HepG2 (cell line): ENCODE measurements around the gene ANKRD12. TPM values are rescaled to one million over a fixed set of nuclear protein-coding genes. Genes with fewer than 3 reads are reported as not detected.

ENCODE experiments used
- CERS6 ChIP-seq: sonication (generic); formaldehyde crosslinking; IDR thresholded peaks from 2 replicates; pipeline ENCODE4 v1.5.0; 2020; ENCODE audit warnings: missing genetic modification reagents
- CSRNP2 ChIP-seq: sonication (generic); formaldehyde crosslinking; conservative IDR thresholded peaks from 2 replicates; pipeline ENCODE4 v1.8.0; 2022; ENCODE audit warnings: low read depth, missing genetic modification reagents
- DR1 ChIP-seq: sonication (generic); formaldehyde crosslinking; IDR thresholded peaks from 2 replicates; pipeline ENCODE4 v1.8.0; 2021; ENCODE audit warnings: mild to moderate bottlenecking, missing genetic modification reagents, inconsistent platforms
- FUBP1 ChIP-seq: sonication (generic); formaldehyde crosslinking; IDR thresholded peaks from 2 replicates; pipeline ENCODE4 v1.5.1; 2020; ENCODE audit warnings: missing genetic modification reagents, mild to moderate bottlenecking, borderline replicate concordance
- GRHL1 ChIP-seq: sonication (generic); formaldehyde crosslinking; conservative IDR thresholded peaks from 2 replicates; pipeline ENCODE4 v1.8.0; 2022; ENCODE audit warnings: missing genetic modification reagents
- HDAC1 ChIP-seq: sonication (generic); formaldehyde crosslinking; IDR thresholded peaks from 2 replicates; pipeline ENCODE4 v1.5.1; 2020; ENCODE audit warnings: mild to moderate bottlenecking, missing genetic modification reagents
- ISX ChIP-seq: sonication (generic); formaldehyde crosslinking; conservative IDR thresholded peaks from 2 replicates; pipeline ENCODE4 v1.5.0; 2020; ENCODE audit warnings: missing genetic modification reagents
- KDM4B ChIP-seq: sonication (generic); formaldehyde crosslinking; IDR thresholded peaks from 2 replicates; pipeline ENCODE4 v1.4.0; 2020; ENCODE audit warnings: missing genetic modification reagents
- POLR2G ChIP-seq: fragments of 200-400 bp; formaldehyde crosslinking; IDR thresholded peaks from 2 replicates; pipeline ENCODE4 v1.6.1; 2018; ENCODE audit warnings: mild to moderate bottlenecking, low read depth, low read length, moderate library complexity
- RFX1 ChIP-seq: fragments of 450-650 bp; IDR thresholded peaks from 2 replicates; pipeline ENCODE4 v1.6.1; 2017
- SALL1 ChIP-seq: sonication (generic); formaldehyde crosslinking; IDR thresholded peaks from 2 replicates; pipeline ENCODE4 v1.8.0; 2022; ENCODE audit warnings: mild to moderate bottlenecking, missing genetic modification reagents
- SCMH1 ChIP-seq: sonication (generic); formaldehyde crosslinking; IDR thresholded peaks from 2 replicates; pipeline ENCODE4 v1.9.0; 2021; ENCODE audit warnings: missing genetic modification reagents, mild to moderate bottlenecking, borderline replicate concordance
- SIX1 ChIP-seq: sonication (generic); formaldehyde crosslinking; IDR thresholded peaks from 2 replicates; pipeline ENCODE4 v1.4.0; 2020; ENCODE audit warnings: missing genetic modification reagents, borderline replicate concordance
- SMARCE1 ChIP-seq: fragments of 450-650 bp; IDR thresholded peaks from 2 replicates; pipeline ENCODE4 v1.6.1; 2017; ENCODE audit warnings: borderline replicate concordance
- YY1 ChIP-seq: IDR thresholded peaks from 2 replicates; pipeline ENCODE4 v1.6.1; 2011; ENCODE audit warnings: low read length, low read depth, moderate library complexity, mild to moderate bottlenecking; ENCODE audit not compliant: insufficient read depth, insufficient replicate concordance
- ZFY ChIP-seq: sonication (generic); formaldehyde crosslinking; IDR thresholded peaks from 2 replicates; pipeline ENCODE4 v1.4.0; 2020; ENCODE audit warnings: missing genetic modification reagents
- ZNF44 ChIP-seq: sonication (generic); formaldehyde crosslinking; IDR thresholded peaks from 2 replicates; pipeline ENCODE4 v1.5.1; 2020; ENCODE audit warnings: mild to moderate bottlenecking, missing genetic modification reagents
- ZNF543 ChIP-seq: sonication (generic); formaldehyde crosslinking; IDR thresholded peaks from 2 replicates; pipeline ENCODE4 v1.4.0; 2020; ENCODE audit warnings: mild to moderate bottlenecking, missing genetic modification reagents
- ZNF546 ChIP-seq: sonication (generic); formaldehyde crosslinking; conservative IDR thresholded peaks from 2 replicates; pipeline ENCODE4 v1.8.1; 2023; ENCODE audit warnings: mild to moderate bottlenecking, missing genetic modification reagents
- ZNF768 ChIP-seq: sonication (generic); formaldehyde crosslinking; IDR thresholded peaks from 2 replicates; pipeline ENCODE4 v1.4.0; 2020; ENCODE audit warnings: missing genetic modification reagents
- ZNF879 ChIP-seq: sonication (generic); formaldehyde crosslinking; IDR thresholded peaks from 2 replicates; pipeline ENCODE4 v1.8.1; 2023; ENCODE audit warnings: missing genetic modification reagents
- polyA plus RNA-seq, 8 experiments: library from polyadenylated mRNA; depleted of rRNA in 3 of 8; stranded (reverse) in 7 of 8; unstranded in 1 of 8; fragments of >200 nt; fragmentation: Illumina TruSeq in 4 of 8; extraction: Trizol in 4 of 8; gene quantifications; 2 replicates each; pipeline versions ENCODE4 v1.2.1 to v1.2.3, GENCODE V29; 2011 to 2016; ENCODE audit warnings: low read depth in 4 of 8, missing spikeins in 1 of 8, mixed read lengths in 1 of 8; ENCODE audit not compliant: insufficient read depth in 1 of 8
- total RNA-seq, 5 experiments: library from RNA; depleted of rRNA; stranded (reverse); fragments of >200 nt; fragmentation: Illumina TruSeq; extraction: Trizol; gene quantifications; 2 replicates each; pipeline ENCODE4 v1.2.3, GENCODE V29; 2016; ENCODE audit warnings: low read depth in 1 of 5
- TF ChIP-seq, protein P1 (sequence below): sonication (generic); formaldehyde crosslinking; IDR thresholded peaks from 2 replicates; pipeline ENCODE4 v1.5.0; 2020; ENCODE audit warnings: mild to moderate bottlenecking, missing genetic modification reagents, borderline replicate concordance

The ANKRD12 gene
- total and polyA plus RNA-seq, 2 of the 13 experiments (the other 11 are each of a cell fraction or from before 2014, with no cell fraction given): 6.0 to 23.2 TPM

DNA sequence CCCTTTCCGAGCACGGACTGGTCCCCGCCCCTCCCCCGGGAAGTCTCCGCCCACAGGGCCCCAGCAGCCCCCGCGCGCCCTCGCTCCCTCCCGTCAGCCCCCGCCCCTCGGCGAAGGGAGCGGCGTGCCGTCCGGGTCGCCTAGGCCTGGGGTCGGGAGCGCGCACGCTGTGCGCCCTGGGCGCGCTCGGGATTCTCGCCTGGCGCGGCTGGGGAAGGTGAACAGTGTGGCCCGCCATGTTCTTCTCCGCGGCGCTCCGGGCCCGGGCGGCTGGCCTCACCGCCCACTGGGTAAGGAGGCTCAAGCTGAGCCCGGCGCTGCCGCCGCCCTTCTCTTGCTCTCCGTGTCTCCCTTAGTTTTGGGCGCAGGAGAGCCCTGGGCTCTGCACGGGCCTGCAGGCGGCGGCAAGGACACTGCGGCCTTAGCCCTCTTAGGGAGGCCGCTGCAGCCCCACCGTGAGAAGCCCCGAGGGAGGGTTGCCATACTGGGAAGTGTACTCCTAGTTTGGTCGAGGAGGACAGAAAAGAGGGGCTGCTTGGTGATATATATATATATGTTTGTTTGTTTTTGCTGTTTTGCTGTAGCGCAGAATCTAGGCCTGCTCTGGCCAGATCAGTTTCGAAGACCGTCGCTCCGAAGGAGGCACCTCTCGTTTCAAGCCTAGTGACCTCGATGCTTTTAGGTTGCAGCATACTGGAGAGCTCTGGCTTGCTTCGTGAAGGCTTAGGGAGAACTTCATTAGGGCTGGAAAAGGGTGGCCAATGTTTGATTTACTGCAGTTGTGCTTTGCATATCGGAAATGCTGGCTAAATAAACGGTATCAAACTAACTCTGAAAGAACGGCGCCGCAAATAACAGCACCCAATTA, 33.8 kb upstream of the ANKRD12 start, which contains the start of gene NDUFV2 (continued):
- TF ChIP-seq FUBP1 (0 out of 2 replicates have a peak, but pooled peaks have one; percentile 6), KDM4B (no peak), SIX1 (no peak), DR1 (no peak), POLR2G (peak; percentile 87), ISX (CRISPR knock-in tag) (no peak), RFX1 (no peak), ZNF44 (CRISPR knock-in tag) (no peak), ZFY (CRISPR knock-in tag) (peak; percentile 98), ZNF543 (CRISPR knock-in tag) (peak; percentile 92), SMARCE1 (no peak), SALL1 (CRISPR knock-in tag) (peak; percentile 92), YY1 (peak; percentile 92), ZNF879 (CRISPR knock-in tag) (0 out of 2 replicates have a peak, but pooled peaks have one; percentile 56), CSRNP2 (no peak), SCMH1 (CRISPR knock-in tag) (no peak), GRHL1 (CRISPR knock-in tag) (no peak), HDAC1 (CRISPR knock-in tag) (peak; percentile 71), ZNF546 (no peak), ZNF768 (CRISPR knock-in tag) (peak; percentile 66; the same call in 1 of the 2 replicates), CERS6 (CRISPR knock-in tag) (no peak)
- TF ChIP-seq, protein P1, sequence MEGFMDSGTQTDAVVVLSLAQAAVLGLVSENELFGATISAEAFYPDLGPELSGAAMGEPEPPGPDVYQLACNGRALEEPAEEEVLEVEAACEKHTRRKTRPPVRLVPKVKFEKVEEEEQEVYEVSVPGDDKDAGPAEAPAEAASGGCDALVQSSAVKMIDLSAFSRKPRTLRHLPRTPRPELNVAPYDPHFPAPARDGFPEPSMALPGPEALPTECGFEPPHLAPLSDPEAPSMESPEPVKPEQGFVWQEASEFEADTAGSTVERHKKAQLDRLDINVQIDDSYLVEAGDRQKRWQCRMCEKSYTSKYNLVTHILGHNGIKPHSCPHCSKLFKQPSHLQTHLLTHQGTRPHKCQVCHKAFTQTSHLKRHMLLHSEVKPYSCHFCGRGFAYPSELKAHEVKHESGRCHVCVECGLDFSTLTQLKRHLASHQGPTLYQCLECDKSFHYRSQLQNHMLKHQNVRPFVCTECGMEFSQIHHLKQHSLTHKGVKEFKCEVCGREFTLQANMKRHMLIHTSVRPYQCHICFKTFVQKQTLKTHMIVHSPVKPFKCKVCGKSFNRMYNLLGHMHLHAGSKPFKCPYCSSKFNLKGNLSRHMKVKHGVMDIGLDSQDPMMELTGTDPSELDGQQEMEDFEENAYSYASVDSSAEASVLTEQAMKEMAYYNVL (CRISPR knock-in tag): no peak; the same call in 1 of the 2 replicates
